ENCODE data around the gene SNX19.
A peak's percentile ranks its signal among the peaks of the same experiment; 100 is the strongest.

GRCh38 chr11:130861902-130862860 lies 54.1 kb downstream of the SNX19 start:
- TF ChIP-seq POLR2A (IDR thresholded peaks at IDR 0.05) (no peak), CTCF (IDR thresholded peaks at IDR 0.05) (peak; percentile 97 to 100 (median 100))

Data from Peyer's patch (tissue), 4 donors.